ENCODE results near the gene MMP17. TPM values are rescaled to one million over a fixed set of nuclear protein-coding genes. Genes with fewer than 3 reads are reported as not detected.

MMP17 gene
- total and polyA plus RNA-seq, 8 donors: 0.58 to 21.5 (median 2.5) TPM

DNA sequence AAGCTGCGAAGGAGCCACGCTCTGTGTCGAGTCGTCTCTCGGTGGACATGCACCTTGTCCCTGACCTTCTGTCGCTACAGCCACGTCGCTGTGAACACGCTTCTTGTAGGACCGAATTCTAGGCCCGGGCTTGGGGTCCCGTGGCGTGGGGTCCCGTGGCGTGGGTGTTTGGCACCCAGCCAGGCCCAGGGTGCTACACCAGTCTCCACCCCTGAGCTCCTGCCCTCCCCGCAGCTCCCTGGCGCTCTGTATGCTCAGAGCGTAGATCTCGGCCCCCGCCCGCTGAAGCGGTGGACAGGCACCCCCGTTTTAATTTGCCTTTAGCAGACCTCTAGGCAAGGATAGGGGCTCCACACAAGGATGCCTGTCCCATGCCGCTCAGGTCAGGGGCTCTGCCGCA, 16.5 kb downstream of the MMP17 start:
- FAIRE-seq: no peak
- H3K4me1 ChIP-seq: no peaks in the 10 kb centered on the region
- no peak overlapping the region for H3K27ac ChIP-seq
- no peaks in the 10 kb centered on the region for H3K9me3 ChIP-seq
- H3K36me3 ChIP-seq: no peaks in the 10 kb centered on the region
- 86 to 89% methylated on average over 25 of the region's 25 CpGs for WGBS, 2 donors
- no peak for ATAC-seq
- no peak for TF ChIP-seq CTCF (IDR thresholded peaks at IDR 0.05)
- no peaks in the 10 kb centered on the region for H3K27me3 ChIP-seq
- peak in 1 of 6 donors; percentile 64 for DNase-seq
- no peak overlapping the region for H3K4me3 ChIP-seq
- intact Hi-C loops (cut with DNase I): no loop called here

GRCh38 chr12:131845121-131845520, 16.9 kb downstream of the MMP17 start:
- 80 to 94% methylated on average over 29 of the region's 29 CpGs for WGBS, 2 donors
- TF ChIP-seq CTCF (IDR thresholded peaks at IDR 0.05): no peak
- FAIRE-seq: no peak
- Histone ChIP-seq H3K4me1 (no peaks in the 10 kb centered on the region), H3K4me3 (no peak overlapping the region), H3K27me3 (no peaks in the 10 kb centered on the region), H3K27ac (no peak overlapping the region), H3K9me3 (no peaks in the 10 kb centered on the region), H3K36me3 (no peaks in the 10 kb centered on the region)
- DNase-seq: peak in 1 of 6 donors; percentile 64
- ATAC-seq: no peak
- intact Hi-C loops (cut with DNase I): no loop called here

GRCh38 chr12:131847456-131847855, 19.3 kb downstream of the MMP17 start:
- Histone ChIP-seq H3K27me3 (no peaks in the 10 kb centered on the region), H3K27ac (no peak overlapping the region), H3K36me3 (no peaks in the 10 kb centered on the region), H3K4me3 (no peak overlapping the region), H3K9me3 (no peaks in the 10 kb centered on the region), H3K4me1 (no peaks in the 10 kb centered on the region)
- FAIRE-seq (no peak), ATAC-seq (no peak), DNase-seq (peak in 2 of 6 donors; percentile 49 to 55)
- 74 to 85% methylated on average over 10 of the region's 10 CpGs for WGBS, 2 donors
- no peak for TF ChIP-seq CTCF (IDR thresholded peaks at IDR 0.05)
- intact Hi-C loops (cut with DNase I): no loop called here

GRCh38 chr12:131848753-131849152, 20.6 kb downstream of the MMP17 start:
- Histone ChIP-seq H3K4me1 (no peaks in the 10 kb centered on the region), H3K27me3 (no peaks in the 10 kb centered on the region), H3K9me3 (no peaks in the 10 kb centered on the region), H3K4me3 (no peak overlapping the region), H3K36me3 (no peaks in the 10 kb centered on the region), H3K27ac (no peak overlapping the region)
- 73 to 85% methylated on average over 24 of the region's 24 CpGs for WGBS, 2 donors
- no peak for TF ChIP-seq CTCF (IDR thresholded peaks at IDR 0.05)
- DNase-seq (no peak), FAIRE-seq (no peak), ATAC-seq (no peak)
- intact Hi-C loops (cut with DNase I): no loop called here

DNA sequence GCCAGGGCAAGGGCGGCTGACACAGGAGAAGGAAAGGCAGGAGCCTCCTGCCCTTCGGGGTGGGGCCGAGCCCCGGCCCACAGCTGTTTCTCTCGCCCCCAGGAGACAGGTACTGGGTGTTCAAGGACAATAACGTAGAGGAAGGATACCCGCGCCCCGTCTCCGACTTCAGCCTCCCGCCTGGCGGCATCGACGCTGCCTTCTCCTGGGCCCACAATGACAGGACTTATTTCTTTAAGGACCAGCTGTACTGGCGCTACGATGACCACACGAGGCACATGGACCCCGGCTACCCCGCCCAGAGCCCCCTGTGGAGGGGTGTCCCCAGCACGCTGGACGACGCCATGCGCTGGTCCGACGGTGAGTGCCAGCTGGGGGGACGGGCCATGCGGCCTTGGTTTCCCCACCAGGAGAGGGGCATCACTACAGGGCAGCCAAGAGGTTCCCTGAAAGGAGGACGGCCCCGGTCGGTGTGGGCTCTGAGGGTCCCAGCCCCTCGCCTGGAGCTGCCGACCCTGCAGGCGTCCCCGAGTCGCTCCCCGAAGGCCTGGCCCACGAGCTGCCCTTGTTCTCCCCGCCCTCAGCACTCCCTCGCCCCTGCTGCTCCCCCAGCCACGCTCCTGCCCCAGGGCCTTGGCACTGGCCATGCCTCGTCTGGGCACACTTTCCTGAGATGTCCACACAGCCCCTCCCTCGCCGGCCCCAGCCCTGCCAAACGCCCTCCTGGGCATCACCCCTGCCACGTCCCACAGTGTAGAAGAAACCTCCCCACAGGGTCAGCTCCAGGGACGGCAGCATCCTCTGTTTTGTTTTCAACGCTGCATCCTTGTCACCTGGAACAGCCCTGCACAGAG, 21.7 kb downstream of the MMP17 start:
- Histone ChIP-seq H3K27me3 (no peaks in the 10 kb centered on the region), H3K4me1 (no peaks in the 10 kb centered on the region), H3K27ac (no peak overlapping the region), H3K4me3 (no peak overlapping the region), H3K9me3 (no peaks in the 10 kb centered on the region), H3K36me3 (no peaks in the 10 kb centered on the region)
- ATAC-seq: no peak
- DNase-seq: peak in 2 of 6 donors; percentile 56 to 66
- no peak for TF ChIP-seq CTCF (IDR thresholded peaks at IDR 0.05)
- WGBS, 2 donors: 66 to 79% methylated on average over 40 to 47 of the region's 47 CpGs
- FAIRE-seq: no peak
- intact Hi-C loops (cut with DNase I): loop anchor here in 1 of 3 donors (10.0 kb wide), 1 partner anchor 155 kb away; no protein-coding TSS in a partner anchor

Measured in pancreas (tissue), 10 donors.